Liver (tissue), 9 donors: Measurements from ENCODE around the gene C1QTNF12. TPM values are rescaled to one million over a fixed set of nuclear protein-coding genes. Genes with fewer than 3 reads are reported as not detected.

Experiments used
- DNase-seq: peaks from one replicate; pipeline ENCODE4 v3.0.0-alpha.2; 2017; ENCODE audit warnings: low spot score
- H3K27ac ChIP-seq, 2 donors: one replicate each; pipeline ENCODE4 v1.7.0; 2013; ENCODE audit warnings: inconsistent platforms in 2 of 2, low read length in 2 of 2, control low read depth in 1 of 2, low read depth in 1 of 2, mild to moderate bottlenecking in 1 of 2
- H3K27me3 ChIP-seq, 4 donors: one replicate each; pipeline versions ENCODE4 v1.6.1 to v1.7.0; 2013; ENCODE audit warnings: low read length in 3 of 4, inconsistent platforms in 1 of 4, mild to moderate bottlenecking in 1 of 4, moderate library complexity in 1 of 4; ENCODE audit not compliant: control insufficient read depth in 4 of 4, insufficient read depth in 4 of 4
- H3K36me3 ChIP-seq, 4 donors: one replicate each; pipeline versions ENCODE4 v1.6.1 to v1.7.0; 2013; ENCODE audit warnings: low read length in 3 of 4, mild to moderate bottlenecking in 3 of 4, low read depth in 1 of 4, moderate library complexity in 1 of 4; ENCODE audit not compliant: control insufficient read depth in 4 of 4, insufficient read depth in 3 of 4
- H3K4me1 ChIP-seq, 4 donors: one replicate each; pipeline versions ENCODE4 v1.6.1 to v1.7.0; 2013; ENCODE audit warnings: low read length in 3 of 4, mild to moderate bottlenecking in 3 of 4, moderate library complexity in 1 of 4; ENCODE audit not compliant: control insufficient read depth in 4 of 4, insufficient read depth in 4 of 4
- H3K4me3 ChIP-seq, 3 donors: one replicate each; pipeline versions ENCODE4 v1.6.1 to v1.7.0; 2013; ENCODE audit warnings: low read length in 3 of 3, control low read depth in 1 of 3, low read depth in 1 of 3, mild to moderate bottlenecking in 1 of 3
- H3K9ac ChIP-seq, 2 donors: one replicate each; pipeline ENCODE4 v1.7.0; 2013; ENCODE audit warnings: low read length in 2 of 2, mild to moderate bottlenecking in 2 of 2, moderate library complexity in 2 of 2, control low read depth in 1 of 2, low read depth in 1 of 2
- H3K9me3 ChIP-seq, 4 donors: one replicate each; pipeline versions ENCODE4 v1.6.1 to v1.7.0; 2013; ENCODE audit warnings: low read length in 3 of 4; ENCODE audit not compliant: control insufficient read depth in 4 of 4
- EGR1 ChIP-seq, 2 donors: IDR thresholded peaks; 2 replicates each; pipeline ENCODE4 v1.6.1; 2016 to 2018; ENCODE audit warnings: antibody characterized with exemption in 2 of 2, low read depth in 2 of 2
- FOXA1 ChIP-seq: IDR thresholded peaks from 2 replicates; pipeline ENCODE4 v1.6.1; 2016; ENCODE audit warnings: antibody characterized with exemption
- FOXA2 ChIP-seq: IDR thresholded peaks from 2 replicates; pipeline ENCODE4 v1.6.1; 2016; ENCODE audit warnings: antibody characterized with exemption
- GABPA ChIP-seq, 2 donors: IDR thresholded peaks in 1 of 2; conservative IDR thresholded peaks in 1 of 2; 2 replicates each; pipeline ENCODE4 v1.6.1; 2016; ENCODE audit warnings: antibody characterized with exemption in 2 of 2, mild to moderate bottlenecking in 1 of 2, moderate library complexity in 1 of 2
- HNF4A ChIP-seq, 2 donors: conservative IDR thresholded peaks; 2 replicates each; pipeline ENCODE4 v1.6.1; 2016; ENCODE audit warnings: antibody characterized with exemption in 2 of 2, mild to moderate bottlenecking in 2 of 2
- HNF4G ChIP-seq: IDR thresholded peaks from 2 replicates; pipeline ENCODE4 v1.6.1; 2016; ENCODE audit warnings: antibody characterized with exemption
- JUND ChIP-seq, 2 donors: IDR thresholded peaks; 2 replicates each; pipeline ENCODE4 v1.6.1; 2016; ENCODE audit warnings: antibody characterized with exemption in 2 of 2
- NR2F2 ChIP-seq: IDR thresholded peaks from 2 replicates; pipeline ENCODE4 v1.6.1; 2016; ENCODE audit warnings: antibody characterized with exemption
- RAD21 ChIP-seq, 2 donors: IDR thresholded peaks; 2 replicates each; pipeline ENCODE4 v1.6.1; 2016; ENCODE audit warnings: antibody characterized with exemption in 2 of 2, mild to moderate bottlenecking in 2 of 2
- RXRA ChIP-seq, 2 donors: IDR thresholded peaks; 2 replicates each; pipeline ENCODE4 v1.6.1; 2017 to 2018; ENCODE audit warnings: antibody characterized with exemption in 2 of 2, mild to moderate bottlenecking in 1 of 2
- SP1 ChIP-seq: IDR thresholded peaks from 2 replicates; pipeline ENCODE4 v1.6.1; 2018; ENCODE audit warnings: antibody characterized with exemption, mild to moderate bottlenecking
- TAF1 ChIP-seq: conservative IDR thresholded peaks from 2 replicates; pipeline ENCODE4 v1.6.1; 2016; ENCODE audit warnings: antibody characterized with exemption, mild to moderate bottlenecking
- YY1 ChIP-seq: IDR thresholded peaks from 2 replicates; pipeline ENCODE4 v1.6.1; 2016; ENCODE audit warnings: antibody characterized with exemption, mild to moderate bottlenecking
- WGBS: extraction: QIAGEN DNeasy Blood & Tissue Kit; methylation state at CpG from one replicate; pipeline ENCODE4 v1.1.7; 2013; 5-methylcytosine and 5-hydroxymethylcytosine counted together
- polyA plus RNA-seq, 2 donors: library from polyadenylated mRNA; stranded (reverse) in 1 of 2; unstranded in 1 of 2; fragments of 200-250 nt in 1 of 2; fragments of >200 nt in 1 of 2; fragmentation: Nextera tagmentation in 1 of 2; extraction: Ambion mirVana in 1 of 2; gene quantifications; one replicate each; pipeline versions ENCODE4 v1.2.1 to v1.2.3, GENCODE V29; 2013 to 2015
- total RNA-seq, 2 donors: library from RNA; depleted of rRNA; stranded (reverse); fragments of >200 nt; gene quantifications; one replicate each; pipeline ENCODE4 v1.2.3, GENCODE V29; 2014
- TF ChIP-seq, protein P1 (sequence below): fragments of 150-350 bp; IDR thresholded peaks from 2 replicates; pipeline ENCODE4 v1.5.1; 2017; ENCODE audit warnings: improper control_type of control experiment, low read depth, low read length; ENCODE audit not compliant: missing input control
- TF ChIP-seq, protein P2 (sequence below): IDR thresholded peaks from 2 replicates; pipeline ENCODE4 v1.6.1; 2016; ENCODE audit warnings: antibody characterized with exemption
- TF ChIP-seq, protein P3 (sequence below): IDR thresholded peaks from 2 replicates; pipeline ENCODE4 v1.6.1; 2016; ENCODE audit warnings: antibody characterized with exemption
- TF ChIP-seq, protein P4 (sequence below): IDR thresholded peaks from 2 replicates; pipeline ENCODE4 v1.6.1; 2016; ENCODE audit warnings: antibody characterized with exemption
- TF ChIP-seq, protein P5 (sequence below): IDR thresholded peaks from 2 replicates; pipeline ENCODE4 v1.6.1; 2016; ENCODE audit warnings: antibody characterized with exemption, mild to moderate bottlenecking
- donor health status: healthy.
- donor health status: healthy.
- donor health status: healthy.
- donor health status: healthy.
- donor health status: healthy.

C1QTNF12 gene
- total and polyA plus RNA-seq, 4 donors, result 0.39 to 0.40 TPM; not detected in 2

DNA sequence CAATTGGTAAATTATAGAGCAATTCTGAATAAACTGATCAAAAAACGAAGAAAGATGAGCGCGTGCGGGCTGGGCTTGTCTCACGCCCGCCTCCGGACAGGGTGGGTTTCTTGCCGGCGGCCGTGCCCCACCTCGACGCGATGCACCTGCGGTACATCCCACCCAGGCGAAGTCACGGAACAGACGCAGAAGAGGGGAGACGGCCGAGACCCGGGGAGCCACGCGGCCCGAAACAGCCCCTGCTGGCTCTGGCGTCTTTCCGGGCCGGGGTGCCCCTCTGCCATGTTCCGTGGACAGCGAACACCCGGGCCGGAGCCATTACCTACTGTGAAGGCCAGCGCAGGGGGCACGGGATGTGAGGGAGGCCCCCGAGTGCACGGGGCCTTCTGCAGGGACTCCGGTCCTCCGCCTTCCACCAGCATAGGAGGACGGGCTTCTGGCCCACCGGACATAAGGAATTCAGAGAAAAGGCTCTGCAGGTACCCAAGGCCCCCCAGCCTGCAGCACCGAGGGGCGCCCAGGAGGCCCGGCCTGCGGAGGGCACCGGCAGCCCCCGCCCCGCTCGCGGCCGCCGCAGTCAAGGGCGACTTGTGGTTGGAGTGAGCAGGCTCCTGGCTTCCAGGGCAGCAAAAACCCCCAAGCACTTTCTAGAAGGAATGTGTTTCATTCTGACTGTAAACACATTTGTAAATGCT is 7.6 kb upstream of the C1QTNF12 start:
- TF ChIP-seq, protein P1, sequence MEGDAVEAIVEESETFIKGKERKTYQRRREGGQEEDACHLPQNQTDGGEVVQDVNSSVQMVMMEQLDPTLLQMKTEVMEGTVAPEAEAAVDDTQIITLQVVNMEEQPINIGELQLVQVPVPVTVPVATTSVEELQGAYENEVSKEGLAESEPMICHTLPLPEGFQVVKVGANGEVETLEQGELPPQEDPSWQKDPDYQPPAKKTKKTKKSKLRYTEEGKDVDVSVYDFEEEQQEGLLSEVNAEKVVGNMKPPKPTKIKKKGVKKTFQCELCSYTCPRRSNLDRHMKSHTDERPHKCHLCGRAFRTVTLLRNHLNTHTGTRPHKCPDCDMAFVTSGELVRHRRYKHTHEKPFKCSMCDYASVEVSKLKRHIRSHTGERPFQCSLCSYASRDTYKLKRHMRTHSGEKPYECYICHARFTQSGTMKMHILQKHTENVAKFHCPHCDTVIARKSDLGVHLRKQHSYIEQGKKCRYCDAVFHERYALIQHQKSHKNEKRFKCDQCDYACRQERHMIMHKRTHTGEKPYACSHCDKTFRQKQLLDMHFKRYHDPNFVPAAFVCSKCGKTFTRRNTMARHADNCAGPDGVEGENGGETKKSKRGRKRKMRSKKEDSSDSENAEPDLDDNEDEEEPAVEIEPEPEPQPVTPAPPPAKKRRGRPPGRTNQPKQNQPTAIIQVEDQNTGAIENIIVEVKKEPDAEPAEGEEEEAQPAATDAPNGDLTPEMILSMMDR, result no peak
- no peak for TF ChIP-seq EGR1 (IDR thresholded peaks at IDR 0.05; ENCODE audit: low read depth in 2 of 2)
- TF ChIP-seq GABPA (IDR thresholded peaks at IDR 0.05 in 1 of 2, conservative IDR thresholded peaks at IDR 0.05 in 1 of 2), result no peak
- TF ChIP-seq, protein P2, sequence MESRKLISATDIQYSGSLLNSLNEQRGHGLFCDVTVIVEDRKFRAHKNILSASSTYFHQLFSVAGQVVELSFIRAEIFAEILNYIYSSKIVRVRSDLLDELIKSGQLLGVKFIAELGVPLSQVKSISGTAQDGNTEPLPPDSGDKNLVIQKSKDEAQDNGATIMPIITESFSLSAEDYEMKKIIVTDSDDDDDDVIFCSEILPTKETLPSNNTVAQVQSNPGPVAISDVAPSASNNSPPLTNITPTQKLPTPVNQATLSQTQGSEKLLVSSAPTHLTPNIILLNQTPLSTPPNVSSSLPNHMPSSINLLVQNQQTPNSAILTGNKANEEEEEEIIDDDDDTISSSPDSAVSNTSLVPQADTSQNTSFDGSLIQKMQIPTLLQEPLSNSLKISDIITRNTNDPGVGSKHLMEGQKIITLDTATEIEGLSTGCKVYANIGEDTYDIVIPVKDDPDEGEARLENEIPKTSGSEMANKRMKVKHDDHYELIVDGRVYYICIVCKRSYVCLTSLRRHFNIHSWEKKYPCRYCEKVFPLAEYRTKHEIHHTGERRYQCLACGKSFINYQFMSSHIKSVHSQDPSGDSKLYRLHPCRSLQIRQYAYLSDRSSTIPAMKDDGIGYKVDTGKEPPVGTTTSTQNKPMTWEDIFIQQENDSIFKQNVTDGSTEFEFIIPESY, result no peak
- TF ChIP-seq HNF4A (conservative IDR thresholded peaks at IDR 0.05), result no peak
- TF ChIP-seq, protein P3, sequence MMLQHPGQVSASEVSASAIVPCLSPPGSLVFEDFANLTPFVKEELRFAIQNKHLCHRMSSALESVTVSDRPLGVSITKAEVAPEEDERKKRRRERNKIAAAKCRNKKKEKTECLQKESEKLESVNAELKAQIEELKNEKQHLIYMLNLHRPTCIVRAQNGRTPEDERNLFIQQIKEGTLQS, result no peak
- no peak for TF ChIP-seq FOXA2
- TF ChIP-seq NR2F2, result no peak
- TF ChIP-seq, protein P4, sequence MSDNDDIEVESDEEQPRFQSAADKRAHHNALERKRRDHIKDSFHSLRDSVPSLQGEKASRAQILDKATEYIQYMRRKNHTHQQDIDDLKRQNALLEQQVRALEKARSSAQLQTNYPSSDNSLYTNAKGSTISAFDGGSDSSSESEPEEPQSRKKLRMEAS, result no peak
- TF ChIP-seq RXRA (IDR thresholded peaks at IDR 0.05), result no peak
- no peak for TF ChIP-seq JUND (IDR thresholded peaks at IDR 0.05)
- TF ChIP-seq FOXA1, result no peak
- TF ChIP-seq RAD21 (IDR thresholded peaks at IDR 0.05), result no peak
- TF ChIP-seq, protein P5, sequence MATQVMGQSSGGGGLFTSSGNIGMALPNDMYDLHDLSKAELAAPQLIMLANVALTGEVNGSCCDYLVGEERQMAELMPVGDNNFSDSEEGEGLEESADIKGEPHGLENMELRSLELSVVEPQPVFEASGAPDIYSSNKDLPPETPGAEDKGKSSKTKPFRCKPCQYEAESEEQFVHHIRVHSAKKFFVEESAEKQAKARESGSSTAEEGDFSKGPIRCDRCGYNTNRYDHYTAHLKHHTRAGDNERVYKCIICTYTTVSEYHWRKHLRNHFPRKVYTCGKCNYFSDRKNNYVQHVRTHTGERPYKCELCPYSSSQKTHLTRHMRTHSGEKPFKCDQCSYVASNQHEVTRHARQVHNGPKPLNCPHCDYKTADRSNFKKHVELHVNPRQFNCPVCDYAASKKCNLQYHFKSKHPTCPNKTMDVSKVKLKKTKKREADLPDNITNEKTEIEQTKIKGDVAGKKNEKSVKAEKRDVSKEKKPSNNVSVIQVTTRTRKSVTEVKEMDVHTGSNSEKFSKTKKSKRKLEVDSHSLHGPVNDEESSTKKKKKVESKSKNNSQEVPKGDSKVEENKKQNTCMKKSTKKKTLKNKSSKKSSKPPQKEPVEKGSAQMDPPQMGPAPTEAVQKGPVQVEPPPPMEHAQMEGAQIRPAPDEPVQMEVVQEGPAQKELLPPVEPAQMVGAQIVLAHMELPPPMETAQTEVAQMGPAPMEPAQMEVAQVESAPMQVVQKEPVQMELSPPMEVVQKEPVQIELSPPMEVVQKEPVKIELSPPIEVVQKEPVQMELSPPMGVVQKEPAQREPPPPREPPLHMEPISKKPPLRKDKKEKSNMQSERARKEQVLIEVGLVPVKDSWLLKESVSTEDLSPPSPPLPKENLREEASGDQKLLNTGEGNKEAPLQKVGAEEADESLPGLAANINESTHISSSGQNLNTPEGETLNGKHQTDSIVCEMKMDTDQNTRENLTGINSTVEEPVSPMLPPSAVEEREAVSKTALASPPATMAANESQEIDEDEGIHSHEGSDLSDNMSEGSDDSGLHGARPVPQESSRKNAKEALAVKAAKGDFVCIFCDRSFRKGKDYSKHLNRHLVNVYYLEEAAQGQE, result no peak
- TF ChIP-seq HNF4G, result no peak
- no peak for TF ChIP-seq TAF1
- TF ChIP-seq SP1, result no peak
- TF ChIP-seq YY1, result no peak
- Histone ChIP-seq H3K9me3 (no peaks in the 10 kb centered on the region), H3K36me3 (peaks cover 13 to 30% (median 16%) of the 10 kb centered on the region in 4 donors), H3K4me3 (no peak overlapping the region), H3K27ac (no peak overlapping the region), H3K4me1 (no peaks in the 10 kb centered on the region), H3K27me3 (no peaks in the 10 kb centered on the region), H3K9ac (no peak overlapping the region)
- WGBS, result 95% methylated on average over 50 of the region's 50 CpGs
- no peak for DNase-seq
